Measurements from ENCODE around the gene FAM83C. TPM values are rescaled to one million over a fixed set of nuclear protein-coding genes. Genes with fewer than 3 reads are reported as not detected.

Gene FAM83C
- total RNA-seq, 4 donors from 2014 or later: 54.4 to 85.7 (median 68.6) TPM

GRCh38 chr20:35274172-35275092 lies 17.8 kb downstream of the FAM83C start:
- TF ChIP-seq, protein P1, sequence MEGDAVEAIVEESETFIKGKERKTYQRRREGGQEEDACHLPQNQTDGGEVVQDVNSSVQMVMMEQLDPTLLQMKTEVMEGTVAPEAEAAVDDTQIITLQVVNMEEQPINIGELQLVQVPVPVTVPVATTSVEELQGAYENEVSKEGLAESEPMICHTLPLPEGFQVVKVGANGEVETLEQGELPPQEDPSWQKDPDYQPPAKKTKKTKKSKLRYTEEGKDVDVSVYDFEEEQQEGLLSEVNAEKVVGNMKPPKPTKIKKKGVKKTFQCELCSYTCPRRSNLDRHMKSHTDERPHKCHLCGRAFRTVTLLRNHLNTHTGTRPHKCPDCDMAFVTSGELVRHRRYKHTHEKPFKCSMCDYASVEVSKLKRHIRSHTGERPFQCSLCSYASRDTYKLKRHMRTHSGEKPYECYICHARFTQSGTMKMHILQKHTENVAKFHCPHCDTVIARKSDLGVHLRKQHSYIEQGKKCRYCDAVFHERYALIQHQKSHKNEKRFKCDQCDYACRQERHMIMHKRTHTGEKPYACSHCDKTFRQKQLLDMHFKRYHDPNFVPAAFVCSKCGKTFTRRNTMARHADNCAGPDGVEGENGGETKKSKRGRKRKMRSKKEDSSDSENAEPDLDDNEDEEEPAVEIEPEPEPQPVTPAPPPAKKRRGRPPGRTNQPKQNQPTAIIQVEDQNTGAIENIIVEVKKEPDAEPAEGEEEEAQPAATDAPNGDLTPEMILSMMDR (IDR thresholded peaks at IDR 0.05): no peak
- no peak for TF ChIP-seq POLR2A (IDR thresholded peaks at IDR 0.05)
- intact Hi-C loops (cut with DNase I; ENCODE audit: low total_unique reads): no loop called here
- DNase-seq (ENCODE audit: low spot score in 2 of 2): no peak
- 86% methylated on average over 23 to 24 of the region's 24 CpGs for WGBS, 2 donors
- H3K4me3 ChIP-seq (ENCODE audit: low read depth, poor library complexity, severe bottlenecking): no peak overlapping the region

- H3K4me3 ChIP-seq (ENCODE audit: low read depth, poor library complexity, severe bottlenecking): no peak overlapping the region
- DNase-seq (ENCODE audit: low spot score in 2 of 2): no peak
- WGBS, 2 donors: 80 to 81% methylated on average over 13 of the region's 13 CpGs
- TF ChIP-seq POLR2A (IDR thresholded peaks at IDR 0.05): no peak
- TF ChIP-seq, protein P1 (IDR thresholded peaks at IDR 0.05): no peak
- intact Hi-C loops (cut with DNase I; ENCODE audit: low total_unique reads): no loop called here
Observed at GRCh38 chr20:35273449-35274171, 18.6 kb downstream of the FAM83C start.

GRCh38 chr20:35271904-35272303 lies 20.3 kb downstream of the FAM83C start:
- no peak for TF ChIP-seq POLR2A (IDR thresholded peaks at IDR 0.05)
- TF ChIP-seq, protein P1 (IDR thresholded peaks at IDR 0.05): no peak
- H3K4me3 ChIP-seq (ENCODE audit: low read depth, poor library complexity, severe bottlenecking): no peak overlapping the region
- intact Hi-C loops (cut with DNase I; ENCODE audit: low total_unique reads): no loop called here
- 69% methylated on average over 7 of the region's 7 CpGs for WGBS, 2 donors
- DNase-seq (ENCODE audit: low spot score in 2 of 2): no peak

GRCh38 chr20:35271073-35271882 lies 20.9 kb downstream of the FAM83C start:
- no peak for DNase-seq (ENCODE audit: low spot score in 2 of 2)
- no peak overlapping the region for H3K4me3 ChIP-seq (ENCODE audit: low read depth, poor library complexity, severe bottlenecking)
- intact Hi-C loops (cut with DNase I; ENCODE audit: low total_unique reads): no loop called here
- no peak for TF ChIP-seq POLR2A (IDR thresholded peaks at IDR 0.05)
- TF ChIP-seq, protein P1 (IDR thresholded peaks at IDR 0.05): no peak
- 85 to 90% methylated on average over 20 of the region's 20 CpGs for WGBS, 2 donors

DNA sequence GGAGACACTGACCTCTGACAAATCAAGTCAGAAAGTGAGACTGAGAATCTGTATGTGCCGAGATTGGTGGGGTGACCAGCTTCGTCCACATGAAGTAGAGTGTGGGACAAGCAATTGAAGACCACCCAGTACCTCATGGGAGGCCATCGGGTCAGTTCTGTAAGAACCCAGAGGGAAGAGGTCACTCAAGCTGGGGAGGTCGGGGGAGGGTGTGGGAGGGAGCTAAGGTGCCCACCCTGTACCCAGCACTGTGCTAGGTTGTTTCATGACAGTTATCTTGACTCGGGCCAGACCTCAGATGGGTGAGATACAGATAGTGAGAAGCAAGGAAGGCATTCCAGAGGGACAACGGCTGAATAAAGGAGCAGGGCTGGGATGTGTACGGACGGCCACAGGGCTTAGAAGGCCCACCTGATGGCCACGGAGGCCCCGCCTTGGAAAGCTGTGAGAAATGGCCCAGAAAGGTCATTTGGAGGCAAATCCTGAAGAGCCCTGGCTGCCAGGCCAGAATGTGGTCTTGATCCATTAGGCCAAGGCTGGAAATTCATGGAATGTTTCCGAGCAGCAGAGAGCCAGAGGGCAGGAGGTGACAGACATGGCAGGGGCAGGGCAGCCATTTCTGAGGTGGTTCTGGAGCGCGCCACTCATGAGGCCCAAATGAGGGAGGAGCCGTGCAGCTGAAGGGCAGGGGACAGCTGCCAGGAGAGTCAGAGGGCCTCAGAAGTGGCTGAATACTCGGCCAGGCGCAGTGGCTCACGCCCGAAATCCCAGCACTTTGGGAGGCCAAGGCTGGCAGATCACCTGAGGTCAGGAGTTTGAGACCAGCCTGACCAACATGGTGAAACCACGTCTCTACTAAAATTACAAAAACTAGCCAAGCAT lies 22.0 kb downstream of the FAM83C start:
- intact Hi-C loops (cut with DNase I; ENCODE audit: low total_unique reads): no loop called here
- no peak for TF ChIP-seq POLR2A (IDR thresholded peaks at IDR 0.05)
- TF ChIP-seq, protein P1 (IDR thresholded peaks at IDR 0.05): no peak
- WGBS, 2 donors: 86 to 91% methylated on average over 19 of the region's 19 CpGs
- no peak overlapping the region for H3K4me3 ChIP-seq (ENCODE audit: low read depth, poor library complexity, severe bottlenecking)
- DNase-seq (ENCODE audit: low spot score in 2 of 2): no peak
